CD4-positive, alpha-beta memory T cell (primary cell): Measurements from ENCODE around the gene DNAJC5. TPM values are rescaled to one million over a fixed set of nuclear protein-coding genes. Genes with fewer than 3 reads are reported as not detected.

ENCODE experiments used
- CTCF ChIA-PET: fragments of 350-600 bp; sonication (Branson Sonifier 250); formaldehyde crosslinking; loops from one replicate; lab custom pipeline; 2021; ENCODE audit warnings: inconsistent platforms; ENCODE audit not compliant: partially characterized antibody; lab: Charles Lee
- POLR2A ChIA-PET: fragments of 350-600 bp; sonication (Branson Sonifier 250); formaldehyde crosslinking; loops from one replicate; lab custom pipeline; 2021; ENCODE audit not compliant: partially characterized antibody; lab: Charles Lee
- DNase-seq, 5 donors: peaks; one replicate each; pipeline versions ENCODE4 v3.0.0 to v3.0.0-alpha.2; 2020 to 2022; ENCODE audit warnings: mixed read lengths in 1 of 5
- H3K27ac ChIP-seq: one replicate; pipeline ENCODE4 v1.7.0; 2013; ENCODE audit warnings: low read depth, low read length
- H3K27me3 ChIP-seq: 2 replicates; pipeline ENCODE4 v1.7.0; 2013; ENCODE audit warnings: mild to moderate bottlenecking, low read length, moderate library complexity; ENCODE audit not compliant: insufficient read depth
- H3K36me3 ChIP-seq: 2 replicates; pipeline ENCODE4 v1.7.0; 2013; ENCODE audit warnings: mild to moderate bottlenecking, low read length, moderate library complexity; ENCODE audit not compliant: insufficient read depth
- H3K4me1 ChIP-seq: 2 replicates; pipeline ENCODE4 v1.7.0; 2013; ENCODE audit warnings: mild to moderate bottlenecking, low read length, moderate library complexity; ENCODE audit not compliant: insufficient read depth
- H3K4me3 ChIP-seq, 2 donors: one replicate each; pipeline ENCODE4 v1.7.0; 2013; ENCODE audit warnings: low read length in 2 of 2, mild to moderate bottlenecking in 1 of 2
- H3K9me3 ChIP-seq, 2 donors: one replicate each; pipeline ENCODE4 v1.7.0; 2013; ENCODE audit warnings: low read length in 2 of 2, control low read depth in 1 of 2; ENCODE audit not compliant: control insufficient read depth in 1 of 2
- H3K27ac Mint-ChIP-seq, 7 donors: one replicate each; pipeline ENCODE4 v1.8.0; 2020 to 2021; ENCODE audit warnings: mixed read lengths in 7 of 7, mild to moderate bottlenecking in 6 of 7, inconsistent platforms in 3 of 7, moderate library complexity in 3 of 7
- H3K27me3 Mint-ChIP-seq, 2 donors: one replicate each; pipeline ENCODE4 v1.8.0; 2020 to 2021; ENCODE audit warnings: mixed read lengths in 2 of 2
- H3K36me3 Mint-ChIP-seq, 2 donors: one replicate each; pipeline ENCODE4 v1.8.0; 2020 to 2021; ENCODE audit warnings: mixed read lengths in 2 of 2, inconsistent platforms in 1 of 2, mild to moderate bottlenecking in 1 of 2
- H3K4me1 Mint-ChIP-seq, 4 donors: one replicate each; pipeline ENCODE4 v1.8.0; 2020 to 2021; ENCODE audit warnings: mixed read lengths in 4 of 4, mild to moderate bottlenecking in 1 of 4
- H3K4me3 Mint-ChIP-seq, 8 donors: one replicate each; pipeline ENCODE4 v1.8.0; 2020 to 2021; ENCODE audit warnings: mixed read lengths in 8 of 8, mild to moderate bottlenecking in 7 of 8, moderate library complexity in 6 of 8, inconsistent platforms in 3 of 8
- H3K9me3 Mint-ChIP-seq, 8 donors: one replicate each; pipeline ENCODE4 v1.8.0; 2020 to 2021; ENCODE audit warnings: mixed read lengths in 8 of 8, mild to moderate bottlenecking in 5 of 8, inconsistent platforms in 3 of 8, moderate library complexity in 1 of 8
- intact Hi-C: fragments of 100-400 bp; cut with micrococcal nuclease; formaldehyde crosslinking; loops from one replicate; pipeline ENCODE4 v1.15.1; 2023
- polyA plus RNA-seq, 2 donors: library from polyadenylated mRNA; unstranded; fragments of 300-500 nt; fragmentation: Illumina TruSeq; gene quantifications; one replicate each; pipeline ENCODE4 v1.2.3, GENCODE V29; 2021
- total RNA-seq, 2 experiments: library from RNA; stranded (reverse); gene quantifications; one replicate each; pipeline ENCODE4 v1.2.3, GENCODE V29; 2021

DNAJC5 gene
- total and polyA plus RNA-seq, 4 experiments from 2014 or later = 4.9 to 54.4 (median 31.3) TPM

- H3K27me3 ChIP-seq = no peaks in the 10 kb centered on the region
- peak overlapping the region in 1 of 7 donors; percentile 36 for H3K27ac Mint-ChIP-seq
- ChIA-PET CTCF (no interaction called here), POLR2A (no interaction called here)
- H3K36me3 Mint-ChIP-seq = peaks cover 0 to 20% of the 10 kb centered on the region in 2 donors
- peaks cover 9% of the 10 kb centered on the region for H3K4me1 ChIP-seq
- no peak overlapping the region for H3K27ac ChIP-seq
- peaks cover 3 to 12% (median 8%) of the 10 kb centered on the region in 4 donors for H3K4me1 Mint-ChIP-seq
- intact Hi-C loops = no loop called here
- H3K27me3 Mint-ChIP-seq = no peaks in the 10 kb centered on the region
- no peak overlapping the region for H3K4me3 ChIP-seq
- H3K9me3 Mint-ChIP-seq = peaks cover 0 to 3% (median 0%) of the 10 kb centered on the region in 8 donors
- no peaks in the 10 kb centered on the region for H3K9me3 ChIP-seq
- H3K4me3 Mint-ChIP-seq = no peak overlapping the region
- H3K36me3 ChIP-seq = peaks cover 3% of the 10 kb centered on the region
- DNase-seq = peak in 1 of 5 donors; percentile 22
Measured at GRCh38 chr20:63963784-63964301, 68.9 kb downstream of the DNAJC5 start.

GRCh38 chr20:63964412-63964811 lies 69.5 kb downstream of the DNAJC5 start:
- Histone ChIP-seq H3K27me3 (no peaks in the 10 kb centered on the region), H3K36me3 (peaks cover 3% of the 10 kb centered on the region), H3K4me1 (peaks cover 12% of the 10 kb centered on the region), H3K27ac (no peak overlapping the region), H3K4me3 (no peak overlapping the region), H3K9me3 (no peaks in the 10 kb centered on the region)
- no peak overlapping the region for H3K4me3 Mint-ChIP-seq
- POLR2A ChIA-PET = no interaction called here
- peaks cover 4 to 14% (median 9%) of the 10 kb centered on the region in 4 donors for H3K4me1 Mint-ChIP-seq
- H3K27me3 Mint-ChIP-seq = no peaks in the 10 kb centered on the region
- DNase-seq = no peak
- CTCF ChIA-PET = no interaction called here
- H3K9me3 Mint-ChIP-seq = peaks cover 0 to 3% (median 0%) of the 10 kb centered on the region in 8 donors
- intact Hi-C loops = no loop called here
- peaks cover 0 to 20% of the 10 kb centered on the region in 2 donors for H3K36me3 Mint-ChIP-seq
- no peak overlapping the region for H3K27ac Mint-ChIP-seq

GRCh38 chr20:63966172-63966943 lies 71.4 kb downstream of the DNAJC5 start:
- CTCF ChIA-PET = interaction anchor here (1.0 kb wide), 1 partner anchor 9 kb away, joined by 3 read pairs; no protein-coding TSS in a partner anchor
- intact Hi-C loops = no loop called here
- peaks cover 0 to 14% of the 10 kb centered on the region in 2 donors for H3K36me3 Mint-ChIP-seq
- Histone ChIP-seq H3K36me3 (peaks cover 3% of the 10 kb centered on the region), H3K27ac (no peak overlapping the region), H3K9me3 (no peaks in the 10 kb centered on the region), H3K4me1 (peaks cover 18% of the 10 kb centered on the region), H3K27me3 (no peaks in the 10 kb centered on the region), H3K4me3 (no peak overlapping the region)
- no peak overlapping the region for H3K27ac Mint-ChIP-seq
- peaks cover 4 to 14% (median 9%) of the 10 kb centered on the region in 4 donors for H3K4me1 Mint-ChIP-seq
- H3K27me3 Mint-ChIP-seq = no peaks in the 10 kb centered on the region
- H3K9me3 Mint-ChIP-seq = peaks cover 0 to 3% (median 0%) of the 10 kb centered on the region in 8 donors
- DNase-seq = no peak
- H3K4me3 Mint-ChIP-seq = peak overlapping the region in 1 of 8 donors; percentile 15
- POLR2A ChIA-PET = interaction anchor here (3.2 kb wide), 1 partner anchor 14 kb away, joined by 17 read pairs; the partner anchor contains the start of genes PRPF6 and SAMD10

GRCh38 chr20:63966944-63967322 lies 72.0 kb downstream of the DNAJC5 start:
- ChIA-PET POLR2A (interaction anchor here (0.6 to 3.2 kb wide), 3 partner anchors 10 to 224 kb away, joined by 3 to 24 read pairs (median 17); partner anchors contain the start of genes PRPF6, SAMD10 and UCKL1), CTCF (interaction anchor here (1.0 kb wide), 1 partner anchor 8 kb away, joined by 3 read pairs; no protein-coding TSS in a partner anchor)
- no peak overlapping the region for H3K27ac Mint-ChIP-seq
- Histone ChIP-seq H3K27ac (no peak overlapping the region), H3K4me1 (peaks cover 18% of the 10 kb centered on the region), H3K27me3 (no peaks in the 10 kb centered on the region), H3K4me3 (no peak overlapping the region), H3K36me3 (peaks cover 3% of the 10 kb centered on the region), H3K9me3 (no peaks in the 10 kb centered on the region)
- no peak for DNase-seq
- peaks cover 4 to 14% (median 9%) of the 10 kb centered on the region in 4 donors for H3K4me1 Mint-ChIP-seq
- peaks cover 0 to 3% (median 0%) of the 10 kb centered on the region in 8 donors for H3K9me3 Mint-ChIP-seq
- H3K27me3 Mint-ChIP-seq = no peaks in the 10 kb centered on the region
- intact Hi-C loops = no loop called here
- peaks cover 0 to 9% of the 10 kb centered on the region in 2 donors for H3K36me3 Mint-ChIP-seq
- H3K4me3 Mint-ChIP-seq = no peak overlapping the region

GRCh38 chr20:63967330-63968135 lies 72.6 kb downstream of the DNAJC5 start:
- CTCF ChIA-PET = interaction anchor here (1.4 kb wide), 1 partner anchor 13 kb away, joined by 5 read pairs; the partner anchor contains the start of gene SAMD10
- no peak for DNase-seq
- Mint-ChIP-seq H3K36me3 (peaks cover 0 to 7% of the 10 kb centered on the region in 2 donors), H3K27me3 (no peaks in the 10 kb centered on the region), H3K4me1 (peaks cover 4 to 20% (median 10%) of the 10 kb centered on the region in 4 donors), H3K4me3 (peak overlapping the region in 4 of 8 donors; percentile 57 to 87 (median 82)), H3K27ac (peak overlapping the region in 2 of 7 donors; percentile 19 to 77), H3K9me3 (peaks cover 0 to 3% (median 0%) of the 10 kb centered on the region in 8 donors)
- intact Hi-C loops = loop anchor here (2.0 kb wide), 1 partner anchor 13 kb away; no protein-coding TSS in a partner anchor
- no peak overlapping the region for H3K4me3 ChIP-seq
- no peaks in the 10 kb centered on the region for H3K27me3 ChIP-seq
- peaks cover 3% of the 10 kb centered on the region for H3K36me3 ChIP-seq
- no peaks in the 10 kb centered on the region for H3K9me3 ChIP-seq
- H3K4me1 ChIP-seq = peaks cover 18% of the 10 kb centered on the region
- POLR2A ChIA-PET = interaction anchor here (0.6 to 3.2 kb wide), 4 partner anchors 10 to 224 kb away, joined by 3 to 24 read pairs (median 12); partner anchors contain the start of genes PRPF6, SAMD10, TPD52L2 and UCKL1
- no peak overlapping the region for H3K27ac ChIP-seq

GRCh38 chr20:63968136-63968927 lies 73.4 kb downstream of the DNAJC5 start:
- peak overlapping the region; percentile 77 to 90 (median 85) for H3K27ac Mint-ChIP-seq
- POLR2A ChIA-PET = interaction anchor here (1.0 to 3.2 kb wide), 5 partner anchors 11 to 431 kb away, joined by 3 to 24 read pairs (median 6); partner anchors contain the start of genes PRPF6, PTK6, SAMD10 and TPD52L2
- H3K27me3 Mint-ChIP-seq = no peaks in the 10 kb centered on the region
- H3K4me1 ChIP-seq = peaks cover 18% of the 10 kb centered on the region
- H3K9me3 ChIP-seq = no peaks in the 10 kb centered on the region
- peak overlapping the region; percentile 17 to 63 for H3K4me3 ChIP-seq
- H3K27me3 ChIP-seq = no peaks in the 10 kb centered on the region
- CTCF ChIA-PET = interaction anchor here (1.4 kb wide), 1 partner anchor 12 kb away, joined by 5 read pairs; the partner anchor contains the start of gene SAMD10
- peaks cover 3% of the 10 kb centered on the region for H3K36me3 ChIP-seq
- peak overlapping the region; percentile 80 to 87 (median 83) for H3K4me3 Mint-ChIP-seq
- peak overlapping the region; percentile 65 for H3K27ac ChIP-seq
- peaks cover 0 to 7% of the 10 kb centered on the region in 2 donors for H3K36me3 Mint-ChIP-seq
- intact Hi-C loops = loop anchor here (2.0 kb wide), 1 partner anchor 14 kb away; no protein-coding TSS in a partner anchor
- DNase-seq = no peak
- peaks cover 8 to 27% (median 15%) of the 10 kb centered on the region in 4 donors for H3K4me1 Mint-ChIP-seq
- peaks cover 0 to 3% (median 0%) of the 10 kb centered on the region in 8 donors for H3K9me3 Mint-ChIP-seq
